Liver (tissue), 9 donors: ENCODE data around the gene ZDHHC18. TPM values are rescaled to one million over a fixed set of nuclear protein-coding genes. Genes with fewer than 3 reads are reported as not detected.
"Not testable (repeated sequence)": the region's sequence is repeated elsewhere in the genome, so short reads cannot be mapped to it uniquely, and the experiment has no call there.

ENCODE experiments used
- DNase-seq: peaks from one replicate; pipeline ENCODE4 v3.0.0-alpha.2; 2017; ENCODE audit warnings: low spot score
- H3K27ac ChIP-seq, 2 donors: one replicate each; pipeline ENCODE4 v1.7.0; 2013; ENCODE audit warnings: inconsistent platforms in 2 of 2, low read length in 2 of 2, control low read depth in 1 of 2, low read depth in 1 of 2, mild to moderate bottlenecking in 1 of 2
- H3K27me3 ChIP-seq, 4 donors: one replicate each; pipeline versions ENCODE4 v1.6.1 to v1.7.0; 2013; ENCODE audit warnings: low read length in 3 of 4, inconsistent platforms in 1 of 4, mild to moderate bottlenecking in 1 of 4, moderate library complexity in 1 of 4; ENCODE audit not compliant: control insufficient read depth in 4 of 4, insufficient read depth in 4 of 4
- H3K36me3 ChIP-seq, 4 donors: one replicate each; pipeline versions ENCODE4 v1.6.1 to v1.7.0; 2013; ENCODE audit warnings: low read length in 3 of 4, mild to moderate bottlenecking in 3 of 4, low read depth in 1 of 4, moderate library complexity in 1 of 4; ENCODE audit not compliant: control insufficient read depth in 4 of 4, insufficient read depth in 3 of 4
- H3K4me1 ChIP-seq, 4 donors: one replicate each; pipeline versions ENCODE4 v1.6.1 to v1.7.0; 2013; ENCODE audit warnings: low read length in 3 of 4, mild to moderate bottlenecking in 3 of 4, moderate library complexity in 1 of 4; ENCODE audit not compliant: control insufficient read depth in 4 of 4, insufficient read depth in 4 of 4
- H3K4me3 ChIP-seq, 3 donors: one replicate each; pipeline versions ENCODE4 v1.6.1 to v1.7.0; 2013; ENCODE audit warnings: low read length in 3 of 3, control low read depth in 1 of 3, low read depth in 1 of 3, mild to moderate bottlenecking in 1 of 3
- H3K9ac ChIP-seq, 2 donors: one replicate each; pipeline ENCODE4 v1.7.0; 2013; ENCODE audit warnings: low read length in 2 of 2, mild to moderate bottlenecking in 2 of 2, moderate library complexity in 2 of 2, control low read depth in 1 of 2, low read depth in 1 of 2
- H3K9me3 ChIP-seq, 4 donors: one replicate each; pipeline versions ENCODE4 v1.6.1 to v1.7.0; 2013; ENCODE audit warnings: low read length in 3 of 4; ENCODE audit not compliant: control insufficient read depth in 4 of 4
- EGR1 ChIP-seq, 2 donors: IDR thresholded peaks; 2 replicates each; pipeline ENCODE4 v1.6.1; 2016 to 2018; ENCODE audit warnings: antibody characterized with exemption in 2 of 2, low read depth in 2 of 2
- FOXA1 ChIP-seq: IDR thresholded peaks from 2 replicates; pipeline ENCODE4 v1.6.1; 2016; ENCODE audit warnings: antibody characterized with exemption
- FOXA2 ChIP-seq: IDR thresholded peaks from 2 replicates; pipeline ENCODE4 v1.6.1; 2016; ENCODE audit warnings: antibody characterized with exemption
- GABPA ChIP-seq, 2 donors: IDR thresholded peaks in 1 of 2; conservative IDR thresholded peaks in 1 of 2; 2 replicates each; pipeline ENCODE4 v1.6.1; 2016; ENCODE audit warnings: antibody characterized with exemption in 2 of 2, mild to moderate bottlenecking in 1 of 2, moderate library complexity in 1 of 2
- HNF4A ChIP-seq, 2 donors: conservative IDR thresholded peaks; 2 replicates each; pipeline ENCODE4 v1.6.1; 2016; ENCODE audit warnings: antibody characterized with exemption in 2 of 2, mild to moderate bottlenecking in 2 of 2
- HNF4G ChIP-seq: IDR thresholded peaks from 2 replicates; pipeline ENCODE4 v1.6.1; 2016; ENCODE audit warnings: antibody characterized with exemption
- JUND ChIP-seq, 2 donors: IDR thresholded peaks; 2 replicates each; pipeline ENCODE4 v1.6.1; 2016; ENCODE audit warnings: antibody characterized with exemption in 2 of 2
- NR2F2 ChIP-seq: IDR thresholded peaks from 2 replicates; pipeline ENCODE4 v1.6.1; 2016; ENCODE audit warnings: antibody characterized with exemption
- RAD21 ChIP-seq, 2 donors: IDR thresholded peaks; 2 replicates each; pipeline ENCODE4 v1.6.1; 2016; ENCODE audit warnings: antibody characterized with exemption in 2 of 2, mild to moderate bottlenecking in 2 of 2
- RXRA ChIP-seq, 2 donors: IDR thresholded peaks; 2 replicates each; pipeline ENCODE4 v1.6.1; 2017 to 2018; ENCODE audit warnings: antibody characterized with exemption in 2 of 2, mild to moderate bottlenecking in 1 of 2
- SP1 ChIP-seq: IDR thresholded peaks from 2 replicates; pipeline ENCODE4 v1.6.1; 2018; ENCODE audit warnings: antibody characterized with exemption, mild to moderate bottlenecking
- TAF1 ChIP-seq: conservative IDR thresholded peaks from 2 replicates; pipeline ENCODE4 v1.6.1; 2016; ENCODE audit warnings: antibody characterized with exemption, mild to moderate bottlenecking
- YY1 ChIP-seq: IDR thresholded peaks from 2 replicates; pipeline ENCODE4 v1.6.1; 2016; ENCODE audit warnings: antibody characterized with exemption, mild to moderate bottlenecking
- WGBS: extraction: QIAGEN DNeasy Blood & Tissue Kit; methylation state at CpG from one replicate; pipeline ENCODE4 v1.1.7; 2013; 5-methylcytosine and 5-hydroxymethylcytosine counted together
- polyA plus RNA-seq, 2 donors: library from polyadenylated mRNA; stranded (reverse) in 1 of 2; unstranded in 1 of 2; fragments of 200-250 nt in 1 of 2; fragments of >200 nt in 1 of 2; fragmentation: Nextera tagmentation in 1 of 2; extraction: Ambion mirVana in 1 of 2; gene quantifications; one replicate each; pipeline versions ENCODE4 v1.2.1 to v1.2.3, GENCODE V29; 2013 to 2015
- total RNA-seq, 2 donors: library from RNA; depleted of rRNA; stranded (reverse); fragments of >200 nt; gene quantifications; one replicate each; pipeline ENCODE4 v1.2.3, GENCODE V29; 2014
- TF ChIP-seq, protein P1 (sequence below): IDR thresholded peaks from 2 replicates; pipeline ENCODE4 v1.6.1; 2016; ENCODE audit warnings: antibody characterized with exemption
- TF ChIP-seq, protein P2 (sequence below): IDR thresholded peaks from 2 replicates; pipeline ENCODE4 v1.6.1; 2016; ENCODE audit warnings: antibody characterized with exemption
- TF ChIP-seq, protein P3 (sequence below): fragments of 150-350 bp; IDR thresholded peaks from 2 replicates; pipeline ENCODE4 v1.5.1; 2017; ENCODE audit warnings: improper control_type of control experiment, low read depth, low read length; ENCODE audit not compliant: missing input control
- TF ChIP-seq, protein P4 (sequence below): IDR thresholded peaks from 2 replicates; pipeline ENCODE4 v1.6.1; 2016; ENCODE audit warnings: antibody characterized with exemption, mild to moderate bottlenecking
- TF ChIP-seq, protein P5 (sequence below): IDR thresholded peaks from 2 replicates; pipeline ENCODE4 v1.6.1; 2016; ENCODE audit warnings: antibody characterized with exemption
- donor health status: healthy.
- donor health status: healthy.
- donor health status: healthy.
- donor health status: healthy.
- donor health status: healthy.

Gene ZDHHC18
- total and polyA plus RNA-seq, 4 donors, result 2.6 to 9.2 (median 7.9) TPM

DNA sequence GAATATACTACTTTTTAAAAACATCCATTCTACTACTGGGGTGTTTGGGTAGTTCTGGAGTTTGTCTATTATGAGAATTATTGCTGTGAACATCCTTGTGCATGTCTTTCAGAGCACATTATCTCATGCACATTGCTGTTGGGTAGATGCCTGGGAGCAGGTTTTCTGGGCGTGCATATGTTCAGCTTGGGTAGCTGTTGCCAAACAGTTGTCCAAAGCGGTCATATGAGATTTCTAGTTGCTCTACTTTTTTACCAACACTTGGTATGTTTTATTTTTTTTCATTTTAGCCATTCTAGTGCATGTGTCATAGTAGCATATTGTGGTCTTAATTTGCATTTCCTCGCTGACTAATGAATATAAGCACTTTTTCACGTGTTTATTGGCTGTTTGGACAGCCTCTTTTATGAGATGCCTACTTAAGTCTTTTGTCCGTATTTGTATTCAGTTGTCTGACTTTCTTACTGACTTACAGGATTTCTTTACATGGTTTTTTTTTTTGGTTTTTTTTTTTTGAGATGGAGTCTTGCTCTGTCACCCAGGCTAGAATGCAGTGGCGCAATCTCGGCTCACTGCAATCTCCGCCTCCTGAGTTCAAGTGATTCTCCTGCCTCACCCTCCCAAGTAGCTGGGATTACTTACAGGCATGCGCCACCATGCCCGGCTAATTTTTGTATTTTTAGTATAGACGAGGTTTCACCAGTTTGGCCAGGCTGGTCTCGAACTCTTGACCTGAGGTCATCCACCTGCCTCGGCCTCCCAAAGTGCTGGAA is 18.1 kb downstream of the ZDHHC18 start:
- 93% methylated on average over 13 of the region's 13 CpGs for WGBS
- Histone ChIP-seq H3K4me3 (no peak overlapping the region), H3K27ac (no peak overlapping the region), H3K4me1 (peaks cover 0 to 11% (median 4%) of the 10 kb centered on the region in 4 donors), H3K36me3 (peaks cover 6 to 33% (median 19%) of the 10 kb centered on the region in 4 donors), H3K27me3 (no peaks in the 10 kb centered on the region), H3K9ac (no peak overlapping the region), H3K9me3 (no peaks in the 10 kb centered on the region)
- no peak for DNase-seq
- TF ChIP-seq NR2F2 (no peak), JUND (IDR thresholded peaks at IDR 0.05) (no peak), YY1 (no peak), FOXA2 (no peak), SP1 (no peak), FOXA1 (no peak), RAD21 (IDR thresholded peaks at IDR 0.05) (no peak), GABPA (IDR thresholded peaks at IDR 0.05 in 1 of 2, conservative IDR thresholded peaks at IDR 0.05 in 1 of 2) (no peak), HNF4A (conservative IDR thresholded peaks at IDR 0.05) (no peak), HNF4G (no peak), EGR1 (IDR thresholded peaks at IDR 0.05; ENCODE audit: low read depth in 2 of 2) (no peak), TAF1 (no peak), RXRA (IDR thresholded peaks at IDR 0.05) (no peak)
- TF ChIP-seq, protein P1, sequence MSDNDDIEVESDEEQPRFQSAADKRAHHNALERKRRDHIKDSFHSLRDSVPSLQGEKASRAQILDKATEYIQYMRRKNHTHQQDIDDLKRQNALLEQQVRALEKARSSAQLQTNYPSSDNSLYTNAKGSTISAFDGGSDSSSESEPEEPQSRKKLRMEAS, result no peak
- TF ChIP-seq, protein P2, sequence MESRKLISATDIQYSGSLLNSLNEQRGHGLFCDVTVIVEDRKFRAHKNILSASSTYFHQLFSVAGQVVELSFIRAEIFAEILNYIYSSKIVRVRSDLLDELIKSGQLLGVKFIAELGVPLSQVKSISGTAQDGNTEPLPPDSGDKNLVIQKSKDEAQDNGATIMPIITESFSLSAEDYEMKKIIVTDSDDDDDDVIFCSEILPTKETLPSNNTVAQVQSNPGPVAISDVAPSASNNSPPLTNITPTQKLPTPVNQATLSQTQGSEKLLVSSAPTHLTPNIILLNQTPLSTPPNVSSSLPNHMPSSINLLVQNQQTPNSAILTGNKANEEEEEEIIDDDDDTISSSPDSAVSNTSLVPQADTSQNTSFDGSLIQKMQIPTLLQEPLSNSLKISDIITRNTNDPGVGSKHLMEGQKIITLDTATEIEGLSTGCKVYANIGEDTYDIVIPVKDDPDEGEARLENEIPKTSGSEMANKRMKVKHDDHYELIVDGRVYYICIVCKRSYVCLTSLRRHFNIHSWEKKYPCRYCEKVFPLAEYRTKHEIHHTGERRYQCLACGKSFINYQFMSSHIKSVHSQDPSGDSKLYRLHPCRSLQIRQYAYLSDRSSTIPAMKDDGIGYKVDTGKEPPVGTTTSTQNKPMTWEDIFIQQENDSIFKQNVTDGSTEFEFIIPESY, result no peak
- TF ChIP-seq, protein P3, sequence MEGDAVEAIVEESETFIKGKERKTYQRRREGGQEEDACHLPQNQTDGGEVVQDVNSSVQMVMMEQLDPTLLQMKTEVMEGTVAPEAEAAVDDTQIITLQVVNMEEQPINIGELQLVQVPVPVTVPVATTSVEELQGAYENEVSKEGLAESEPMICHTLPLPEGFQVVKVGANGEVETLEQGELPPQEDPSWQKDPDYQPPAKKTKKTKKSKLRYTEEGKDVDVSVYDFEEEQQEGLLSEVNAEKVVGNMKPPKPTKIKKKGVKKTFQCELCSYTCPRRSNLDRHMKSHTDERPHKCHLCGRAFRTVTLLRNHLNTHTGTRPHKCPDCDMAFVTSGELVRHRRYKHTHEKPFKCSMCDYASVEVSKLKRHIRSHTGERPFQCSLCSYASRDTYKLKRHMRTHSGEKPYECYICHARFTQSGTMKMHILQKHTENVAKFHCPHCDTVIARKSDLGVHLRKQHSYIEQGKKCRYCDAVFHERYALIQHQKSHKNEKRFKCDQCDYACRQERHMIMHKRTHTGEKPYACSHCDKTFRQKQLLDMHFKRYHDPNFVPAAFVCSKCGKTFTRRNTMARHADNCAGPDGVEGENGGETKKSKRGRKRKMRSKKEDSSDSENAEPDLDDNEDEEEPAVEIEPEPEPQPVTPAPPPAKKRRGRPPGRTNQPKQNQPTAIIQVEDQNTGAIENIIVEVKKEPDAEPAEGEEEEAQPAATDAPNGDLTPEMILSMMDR, result no peak
- TF ChIP-seq, protein P4, sequence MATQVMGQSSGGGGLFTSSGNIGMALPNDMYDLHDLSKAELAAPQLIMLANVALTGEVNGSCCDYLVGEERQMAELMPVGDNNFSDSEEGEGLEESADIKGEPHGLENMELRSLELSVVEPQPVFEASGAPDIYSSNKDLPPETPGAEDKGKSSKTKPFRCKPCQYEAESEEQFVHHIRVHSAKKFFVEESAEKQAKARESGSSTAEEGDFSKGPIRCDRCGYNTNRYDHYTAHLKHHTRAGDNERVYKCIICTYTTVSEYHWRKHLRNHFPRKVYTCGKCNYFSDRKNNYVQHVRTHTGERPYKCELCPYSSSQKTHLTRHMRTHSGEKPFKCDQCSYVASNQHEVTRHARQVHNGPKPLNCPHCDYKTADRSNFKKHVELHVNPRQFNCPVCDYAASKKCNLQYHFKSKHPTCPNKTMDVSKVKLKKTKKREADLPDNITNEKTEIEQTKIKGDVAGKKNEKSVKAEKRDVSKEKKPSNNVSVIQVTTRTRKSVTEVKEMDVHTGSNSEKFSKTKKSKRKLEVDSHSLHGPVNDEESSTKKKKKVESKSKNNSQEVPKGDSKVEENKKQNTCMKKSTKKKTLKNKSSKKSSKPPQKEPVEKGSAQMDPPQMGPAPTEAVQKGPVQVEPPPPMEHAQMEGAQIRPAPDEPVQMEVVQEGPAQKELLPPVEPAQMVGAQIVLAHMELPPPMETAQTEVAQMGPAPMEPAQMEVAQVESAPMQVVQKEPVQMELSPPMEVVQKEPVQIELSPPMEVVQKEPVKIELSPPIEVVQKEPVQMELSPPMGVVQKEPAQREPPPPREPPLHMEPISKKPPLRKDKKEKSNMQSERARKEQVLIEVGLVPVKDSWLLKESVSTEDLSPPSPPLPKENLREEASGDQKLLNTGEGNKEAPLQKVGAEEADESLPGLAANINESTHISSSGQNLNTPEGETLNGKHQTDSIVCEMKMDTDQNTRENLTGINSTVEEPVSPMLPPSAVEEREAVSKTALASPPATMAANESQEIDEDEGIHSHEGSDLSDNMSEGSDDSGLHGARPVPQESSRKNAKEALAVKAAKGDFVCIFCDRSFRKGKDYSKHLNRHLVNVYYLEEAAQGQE, result no peak
- TF ChIP-seq, protein P5, sequence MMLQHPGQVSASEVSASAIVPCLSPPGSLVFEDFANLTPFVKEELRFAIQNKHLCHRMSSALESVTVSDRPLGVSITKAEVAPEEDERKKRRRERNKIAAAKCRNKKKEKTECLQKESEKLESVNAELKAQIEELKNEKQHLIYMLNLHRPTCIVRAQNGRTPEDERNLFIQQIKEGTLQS, result no peak

DNA sequence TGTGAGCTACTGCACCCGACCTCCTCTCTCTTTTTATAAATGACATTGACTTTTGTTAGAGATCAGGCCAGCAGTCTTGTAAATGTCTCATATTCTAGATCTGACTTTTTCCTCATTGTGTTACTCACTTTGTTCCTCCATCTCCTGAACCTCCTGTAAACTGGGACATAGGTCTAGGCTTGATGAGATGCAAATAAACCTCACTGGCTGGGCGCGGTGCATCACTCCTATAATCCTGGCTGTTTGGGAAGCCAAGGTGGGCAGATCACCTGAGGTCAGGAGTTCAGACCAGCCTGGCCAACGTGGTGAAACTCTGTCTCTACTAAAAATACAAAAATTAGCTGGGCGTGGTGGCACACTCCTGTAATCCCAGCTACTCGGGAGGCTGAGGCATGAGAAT is 21.3 kb downstream of the ZDHHC18 start:
- peaks cover 0 to 12% (median 8%) of the 10 kb centered on the region in 4 donors for H3K4me1 ChIP-seq
- H3K9ac ChIP-seq, H3K27me3 ChIP-seq, H3K4me3 ChIP-seq, H3K27ac ChIP-seq, H3K9me3 ChIP-seq, DNase-seq: not testable (repeated sequence)
- WGBS, result 84% methylated on average over 6 of the region's 6 CpGs
- H3K36me3 ChIP-seq, result peaks cover 2 to 45% (median 35%) of the 10 kb centered on the region in 4 donors
